H1 (cell line): ENCODE measurements around the gene GOLIM4. TPM values are rescaled to one million over a fixed set of nuclear protein-coding genes. Genes with fewer than 3 reads are reported as not detected.

Experiments
- EZH2 ChIP-seq: fragments of 200-600 bp; sonication (generic); IDR thresholded peaks from 2 replicates; pipeline ENCODE4 v1.7.1; 2012; ENCODE audit warnings: low read depth, mild to moderate bottlenecking, moderate library complexity, low read length, inconsistent platforms; ENCODE audit not compliant: severe bottlenecking
- polyA plus RNA-seq, 7 experiments: library from polyadenylated mRNA; depleted of rRNA in 3 of 7; stranded (reverse) in 5 of 7; unstranded in 2 of 7; fragments of >200 nt in 5 of 7; fragments of 200-250 nt in 2 of 7; gene quantifications; 1 replicate in 5 of 7; 2 replicates in 1 of 7; 4 replicates in 1 of 7; pipeline versions ENCODE4 v1.2.1 to v1.2.3, GENCODE V29; 2011 to 2013; ENCODE audit warnings: missing spikeins in 2 of 7, mixed read lengths in 2 of 7
- total RNA-seq: library from RNA; stranded (reverse); fragmentation: NEBNext Ultra II Directional; extraction: Animal tissue kit (Norgen Biotek cat#: 25700); gene quantifications from 2 replicates; pipeline ENCODE4 v1.2.1, GENCODE V29; 2021

Gene GOLIM4
- total and polyA plus RNA-seq, 2 of the 8 experiments (the other 6 are each of a cell fraction or from before 2014, with no cell fraction given): 5.6 to 29.7 TPM

DNA sequence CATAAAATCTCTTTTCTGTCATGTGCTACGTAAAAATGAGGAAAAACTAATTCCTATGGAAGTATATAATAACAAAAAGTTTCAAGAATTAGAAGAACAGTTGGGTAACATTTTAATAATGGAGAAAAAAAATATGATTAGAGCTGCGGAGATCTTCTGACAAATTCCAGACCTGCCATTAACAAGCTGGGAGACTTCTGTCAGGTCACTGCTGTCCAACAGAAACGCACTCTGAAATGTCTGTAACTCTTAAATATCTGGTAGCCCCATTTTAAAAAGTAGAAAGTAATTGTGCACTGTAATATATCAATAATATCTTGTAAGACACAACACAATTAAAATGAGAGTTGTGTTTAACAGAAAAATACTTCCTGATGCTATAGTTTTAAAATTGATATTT, 15.7 kb downstream of the GOLIM4 start (continued):
- no peak for TF ChIP-seq EZH2
